Gastrocnemius medialis (tissue), 4 donors: ENCODE measurements around the gene HSPB6.

Source experiments
- CTCF ChIP-seq, 5 experiments: fragments of 450-650 bp in 3 of 5; fragments of 200-600 bp in 2 of 5; sonication (generic) in 2 of 5; IDR thresholded peaks in 4 of 5; conservative IDR thresholded peaks in 1 of 5; 1 replicate in 4 of 5; 2 replicates in 1 of 5; pipeline ENCODE4 v1.5.1; 2016 to 2019; ENCODE audit warnings: antibody characterized with exemption in 5 of 5, mild to moderate bottlenecking in 3 of 5, moderate library complexity in 3 of 5
- POLR2A ChIP-seq, 2 donors: fragments of 450-650 bp; IDR thresholded peaks; one replicate each; pipeline ENCODE4 v1.6.1; 2017; ENCODE audit warnings: antibody characterized with exemption in 2 of 2, mild to moderate bottlenecking in 2 of 2, moderate library complexity in 2 of 2

DNA sequence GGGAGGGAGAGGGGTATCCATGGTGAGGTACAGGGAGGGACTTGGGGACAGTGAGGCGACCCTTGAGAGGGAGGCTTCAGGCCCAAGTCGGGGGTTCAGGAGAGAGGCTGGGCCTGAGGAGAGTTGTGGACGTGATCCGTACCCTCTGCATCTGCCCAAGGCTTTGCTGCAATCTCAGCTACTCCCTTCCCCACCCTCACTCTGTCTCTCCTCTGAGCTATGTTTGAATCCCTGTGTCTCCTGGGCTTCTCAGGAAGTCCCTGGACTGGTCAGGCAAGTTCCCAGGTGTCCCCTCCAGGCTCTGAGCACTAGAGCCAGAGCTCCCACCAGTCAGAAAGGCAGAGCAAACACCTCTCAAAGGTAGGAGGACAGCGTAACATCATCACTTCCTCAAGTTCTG is 6.7 kb downstream of the HSPB6 start:
- TF ChIP-seq CTCF (IDR thresholded peaks at IDR 0.05 in 4 of 5, conservative IDR thresholded peaks at IDR 0.05 in 1 of 5) (no peak), POLR2A (IDR thresholded peaks at IDR 0.05) (no peak)
